Measurements from ENCODE around the gene ANAPC5. TPM values are rescaled to one million over a fixed set of nuclear protein-coding genes. Genes with fewer than 3 reads are reported as not detected.

Gene ANAPC5
- total RNA-seq, 1 experiment from 2014 or later = 101 TPM

DNA sequence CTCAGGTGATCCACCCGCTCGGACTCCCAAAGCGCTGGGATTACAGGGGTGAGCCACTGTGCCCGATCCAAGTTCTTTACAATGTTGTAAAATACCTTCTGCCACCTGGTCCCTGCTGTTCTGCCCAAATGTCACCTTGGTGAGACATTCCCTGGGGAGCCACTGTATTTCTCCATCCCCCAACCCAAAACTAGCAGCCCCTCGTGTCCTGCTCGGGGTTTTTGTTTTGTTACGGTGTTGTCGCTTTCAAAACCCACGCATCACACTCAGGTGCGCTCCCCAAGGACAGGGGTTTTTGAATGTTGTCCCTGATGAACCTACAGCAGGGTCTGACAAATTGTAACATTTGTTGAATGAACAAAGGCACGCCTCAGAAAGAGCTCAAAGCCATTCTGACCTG lies 93.1 kb downstream of the ANAPC5 start:
- H3K14ac ChIP-seq (ENCODE audit: insufficient read depth, low read length) = no peak overlapping the region
- H2AK5ac ChIP-seq (ENCODE audit: insufficient read length, low read length) = no peak overlapping the region
- H3K56ac ChIP-seq (ENCODE audit: insufficient read length, low read depth, low read length) = no peak overlapping the region
- H4K8ac ChIP-seq (replicated peaks; ENCODE audit: insufficient read length, low read depth, low read length) = no peak overlapping the region
- H3K23me2 ChIP-seq (ENCODE audit: insufficient read length, low read depth, low read length, poor library complexity, severe bottlenecking) = no peaks in the 10 kb centered on the region
- H3K79me1 ChIP-seq (ENCODE audit: insufficient read depth, low read depth, low read length, poor library complexity, severe bottlenecking) = no peaks in the 10 kb centered on the region
- no peaks in the 10 kb centered on the region for H3K4me1 ChIP-seq (ENCODE audit: insufficient read depth, low read length)
- H2BK15ac ChIP-seq (ENCODE audit: low read depth, low read length) = no peak overlapping the region
- Mint-ChIP-seq H3K4me1 (no peaks in the 10 kb centered on the region), H3K4me3 (no peak overlapping the region), H3K27ac (no peak overlapping the region), H3K9me3 (no peaks in the 10 kb centered on the region), H3K36me3 (ENCODE audit: insufficient read depth in 1 of 3, low read depth in 3 of 3) (peaks cover 34 to 68% (median 60%) of the 10 kb centered on the region in 3 experiments), H3K27me3 (ENCODE audit: low read depth) (no peaks in the 10 kb centered on the region)
- H2AFZ ChIP-seq (ENCODE audit: low read length) = no peak overlapping the region
- H4K5ac ChIP-seq (ENCODE audit: insufficient read length, low read depth, low read length) = no peak overlapping the region
- TF ChIP-seq CTCF (conservative IDR thresholded peaks at IDR 0.05) = no peak
- no peak overlapping the region for H3K9ac ChIP-seq (ENCODE audit: extremely low read depth, insufficient read length, low read length)
- H2BK12ac ChIP-seq (ENCODE audit: insufficient read length, low read depth, low read length) = no peak overlapping the region
- H3K4me2 ChIP-seq (ENCODE audit: insufficient read depth, insufficient read length, low read length) = no peak overlapping the region
- H3K79me2 ChIP-seq (ENCODE audit: insufficient read depth, low read length) = no peaks in the 10 kb centered on the region
- no peak overlapping the region for H3K18ac ChIP-seq (ENCODE audit: insufficient read length, low read depth, low read length)
- H2BK5ac ChIP-seq (ENCODE audit: insufficient read length, low read length) = no peak overlapping the region
- H3K9me3 ChIP-seq (ENCODE audit: control insufficient read depth, low read depth, low read length) = no peaks in the 10 kb centered on the region
- no CpG with 5 or more reads among the region's 11 CpGs for WGBS (ENCODE audit: extremely low coverage, insufficient read length, low lambda C conversion rate)
- H2BK120ac ChIP-seq (ENCODE audit: low read depth, low read length, poor library complexity, severe bottlenecking) = no peak overlapping the region
- no peak for DNase-seq
- H3K27me3 ChIP-seq (ENCODE audit: insufficient read depth, low read length) = no peaks in the 10 kb centered on the region
- no peak overlapping the region for H3K4ac ChIP-seq (ENCODE audit: low read depth, low read length)
- no peak overlapping the region for H4K91ac ChIP-seq (ENCODE audit: insufficient read length, low read depth, low read length)
- no peak overlapping the region for H3K23ac ChIP-seq (ENCODE audit: insufficient read length, low read depth, low read length)
- no peak overlapping the region for H3T11ph ChIP-seq (ENCODE audit: low read length)
- H2BK20ac ChIP-seq (ENCODE audit: low read depth, low read length, poor library complexity, severe bottlenecking) = no peak overlapping the region
- H3K27ac ChIP-seq (ENCODE audit: insufficient read length, low read depth, low read length) = no peak overlapping the region
- no peaks in the 10 kb centered on the region for H4K20me1 ChIP-seq (ENCODE audit: control insufficient read depth, insufficient read depth, insufficient read length)

Other genes with a start within 250 kb of the ANAPC5 start
- gene P2RX7, start 219.5 kb downstream of the ANAPC5 start, total RNA-seq (2021) = 0.09 TPM in 1 of 2 replicates, not detected in the other
- gene P2RX4, start 142.3 kb downstream of the ANAPC5 start, total RNA-seq (2021) = 7.9 and 8.1 TPM in 2 replicates
- gene CAMKK2, start 55.7 kb downstream of the ANAPC5 start, total RNA-seq (2021) = 22.4 and 24.7 TPM in 2 replicates
- gene RNF34, start 47.7 kb upstream of the ANAPC5 start, total RNA-seq (2021) = 65.3 and 66.4 TPM in 2 replicates
- gene KDM2B, start 228.6 kb upstream of the ANAPC5 start, total RNA-seq (2021) = 137 and 143 TPM in 2 replicates